HEK293 (cell line): ENCODE data around the gene LAMTOR1.
"Not testable (repeated sequence)": the region's sequence is repeated elsewhere in the genome, so short reads cannot be mapped to it uniquely, and the experiment has no call there.

Experiments
- CTCF ChIA-PET: fragments of 350-600 bp; formaldehyde crosslinking; extraction: SDS; loops from one replicate; lab custom pipeline; 2021; ENCODE audit warnings: antibody characterized with exemption; lab: Yijun Ruan, JAX
- POLR2A ChIA-PET: fragments of 300-600 bp; formaldehyde crosslinking; extraction: SDS; loops from one replicate; lab custom pipeline; 2020; ENCODE audit warnings: antibody characterized with exemption, inconsistent platforms; lab: Yijun Ruan, JAX
- H3K27ac ChIP-seq: fragments of 200-500 bp; sonication (Bioruptor generic); 2 replicates; pipeline ENCODE4 v1.5.1; 2014; ENCODE audit warnings: low read depth, low read length, control low read depth, inconsistent platforms; ENCODE audit errors: extremely low read depth
- H3K36me3 ChIP-seq, 2 experiments: fragments of 200-500 bp in 1 of 2; sonication (Bioruptor generic) in 1 of 2; 1 replicate in 1 of 2; 2 replicates in 1 of 2; pipeline ENCODE4 v1.5.1; 2014 to 2017; ENCODE audit warnings: inconsistent platforms in 2 of 2, low read length in 2 of 2; ENCODE audit not compliant: control insufficient read depth in 2 of 2, insufficient read depth in 1 of 2
- H3K4me1 ChIP-seq: fragments of 200-500 bp; sonication (Bioruptor generic); 2 replicates; pipeline ENCODE4 v1.5.1; 2014; ENCODE audit warnings: mild to moderate bottlenecking, low read length, inconsistent platforms; ENCODE audit not compliant: control insufficient read depth, insufficient read depth
- H3K4me3 ChIP-seq: 2 replicates; pipeline ENCODE4 v1.5.1; 2011; ENCODE audit warnings: low read depth, mild to moderate bottlenecking, control low read depth, low read length, moderate library complexity
- H3K9me3 ChIP-seq: fragments of 200-500 bp; sonication (Bioruptor generic); 2 replicates; pipeline ENCODE4 v1.5.1; 2014; ENCODE audit warnings: low read depth, low read length, inconsistent platforms; ENCODE audit not compliant: control insufficient read depth, insufficient read depth
- KLF9 ChIP-seq: fragments of 450-650 bp; formaldehyde crosslinking; IDR thresholded peaks from 2 replicates; pipeline ENCODE4 v1.5.1; 2016; ENCODE audit warnings: missing biosample characterization, missing genetic modification characterization, low read depth
- PRDM4 ChIP-seq: fragments of 450-650 bp; formaldehyde crosslinking; IDR thresholded peaks from 2 replicates; pipeline ENCODE4 v1.5.1; 2017; ENCODE audit warnings: missing biosample characterization, missing genetic modification characterization
- SALL2 ChIP-seq: fragments of 450-650 bp; formaldehyde crosslinking; IDR thresholded peaks from 2 replicates; pipeline ENCODE4 v1.5.0; 2017; ENCODE audit warnings: missing biosample characterization, mild to moderate bottlenecking, missing genetic modification characterization, borderline replicate concordance
- SCRT1 ChIP-seq: fragments of 450-650 bp; formaldehyde crosslinking; IDR thresholded peaks from 2 replicates; pipeline ENCODE4 v1.5.1; 2016; ENCODE audit warnings: missing biosample characterization, missing genetic modification characterization, borderline replicate concordance
- TRIM28 ChIP-seq: IDR thresholded peaks from 2 replicates; pipeline ENCODE4 v1.6.1; 2011; ENCODE audit warnings: low read length, control low read depth, borderline replicate concordance
- ZBTB20 ChIP-seq: fragments of 450-650 bp; formaldehyde crosslinking; IDR thresholded peaks from 2 replicates; pipeline ENCODE4 v1.5.1; 2016; ENCODE audit warnings: missing biosample characterization, missing genetic modification characterization
- ZFHX2 ChIP-seq: fragments of 450-650 bp; formaldehyde crosslinking; conservative IDR thresholded peaks from 2 replicates; pipeline ENCODE4 v1.5.1; 2016; ENCODE audit warnings: missing biosample characterization, missing genetic modification characterization
- ZFP3 ChIP-seq: fragments of 450-650 bp; formaldehyde crosslinking; IDR thresholded peaks from 2 replicates; pipeline ENCODE4 v1.5.1; 2016; ENCODE audit warnings: low read depth, missing biosample characterization, missing genetic modification characterization
- ZNF121 ChIP-seq: fragments of 450-650 bp; formaldehyde crosslinking; IDR thresholded peaks from 2 replicates; pipeline ENCODE4 v1.5.1; 2016; ENCODE audit warnings: missing biosample characterization, missing genetic modification characterization
- ZNF138 ChIP-seq: fragments of 450-650 bp; formaldehyde crosslinking; IDR thresholded peaks from 2 replicates; pipeline ENCODE4 v1.5.1; 2016; ENCODE audit warnings: missing biosample characterization, missing genetic modification characterization, borderline replicate concordance
- ZNF174 ChIP-seq: fragments of 450-650 bp; formaldehyde crosslinking; IDR thresholded peaks from 2 replicates; pipeline ENCODE4 v1.5.0; 2017; ENCODE audit warnings: missing biosample characterization, mild to moderate bottlenecking, missing genetic modification characterization
- ZNF175 ChIP-seq: fragments of 450-650 bp; formaldehyde crosslinking; IDR thresholded peaks from 2 replicates; pipeline ENCODE4 v1.5.1; 2016; ENCODE audit warnings: missing biosample characterization, missing genetic modification characterization
- ZNF292 ChIP-seq: fragments of 450-650 bp; formaldehyde crosslinking; IDR thresholded peaks from 2 replicates; pipeline ENCODE4 v1.5.1; 2016; ENCODE audit warnings: low read depth, missing biosample characterization, missing genetic modification characterization, borderline replicate concordance
- ZNF391 ChIP-seq: fragments of 450-650 bp; formaldehyde crosslinking; IDR thresholded peaks from 2 replicates; pipeline ENCODE4 v1.5.1; 2016; ENCODE audit warnings: low read depth, missing biosample characterization, missing genetic modification characterization, borderline replicate concordance
- ZNF394 ChIP-seq: fragments of 450-650 bp; formaldehyde crosslinking; IDR thresholded peaks from 2 replicates; pipeline ENCODE4 v1.5.1; 2016; ENCODE audit warnings: missing biosample characterization, missing genetic modification characterization, mild to moderate bottlenecking, moderate library complexity, borderline replicate concordance
- ZNF426 ChIP-seq: fragments of 450-650 bp; formaldehyde crosslinking; IDR thresholded peaks from 2 replicates; pipeline ENCODE4 v1.5.1; 2017; ENCODE audit warnings: missing biosample characterization, missing genetic modification characterization, mild to moderate bottlenecking, inconsistent platforms, moderate library complexity
- ZNF521 ChIP-seq: fragments of 450-650 bp; formaldehyde crosslinking; IDR thresholded peaks from 2 replicates; pipeline ENCODE4 v1.5.1; 2017; ENCODE audit warnings: missing biosample characterization, mild to moderate bottlenecking, missing genetic modification characterization
- ZNF664 ChIP-seq: fragments of 450-650 bp; formaldehyde crosslinking; IDR thresholded peaks from 2 replicates; pipeline ENCODE4 v1.5.1; 2016; ENCODE audit warnings: missing biosample characterization, missing genetic modification characterization
- ZSCAN18 ChIP-seq: fragments of 450-650 bp; formaldehyde crosslinking; IDR thresholded peaks from 2 replicates; pipeline ENCODE4 v1.5.1; 2016; ENCODE audit warnings: missing biosample characterization, missing genetic modification characterization
- TF ChIP-seq, protein P1 (sequence below): fragments of 450-650 bp; formaldehyde crosslinking; optimal IDR thresholded peaks from 2 replicates; pipeline ENCODE3; 2016; ENCODE audit warnings: missing biosample characterization, mild to moderate bottlenecking, missing genetic modification characterization
- TF ChIP-seq, protein P2 (sequence below): fragments of 450-650 bp; formaldehyde crosslinking; IDR thresholded peaks from 2 replicates; pipeline ENCODE4 v1.5.1; 2017; ENCODE audit warnings: missing biosample characterization, missing genetic modification characterization

The LAMTOR1 gene

DNA sequence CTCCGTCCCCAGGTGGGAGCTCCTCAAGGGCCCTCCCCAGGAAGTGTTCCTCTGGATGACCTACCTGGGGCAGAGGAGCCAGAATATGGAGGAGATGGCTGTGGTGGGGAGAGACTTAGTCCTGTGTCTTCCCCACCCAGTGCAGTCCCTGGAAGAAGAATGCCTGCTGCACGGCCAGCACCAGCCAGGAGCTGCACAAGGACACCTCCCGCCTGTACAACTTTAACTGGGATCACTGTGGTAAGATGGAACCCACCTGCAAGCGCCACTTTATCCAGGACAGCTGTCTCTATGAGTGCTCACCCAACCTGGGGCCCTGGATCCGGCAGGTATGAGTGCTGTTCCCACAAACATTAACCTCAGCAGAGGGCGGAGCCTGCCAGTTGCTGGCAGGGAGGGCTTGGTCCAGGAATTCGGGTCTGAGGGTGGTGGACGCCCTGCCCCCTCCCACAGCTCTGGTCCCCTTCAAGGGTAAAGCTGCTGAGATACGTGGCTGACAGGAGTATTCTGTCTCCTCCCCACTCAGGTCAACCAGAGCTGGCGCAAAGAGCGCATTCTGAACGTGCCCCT, 35.8 kb upstream of the LAMTOR1 start (continued):
- TF ChIP-seq ZBTB20 (tag by site-specific recombination): no peak
- TF ChIP-seq ZNF121: no peak
- TF ChIP-seq ZNF521 (tag by site-specific recombination): no peak
- TF ChIP-seq, all 188 proteins: peak for 0

GRCh38 chr11:72136684-72137262, 33.7 kb upstream of the LAMTOR1 start:
- H3K36me3 ChIP-seq: no peaks in the 10 kb centered on the region
- H3K4me1 ChIP-seq: no peaks in the 10 kb centered on the region
- TF ChIP-seq ZFHX2 (tag by site-specific recombination) (0 out of 2 replicates have a peak, but pooled peaks have one; percentile 15), KLF9 (tag by site-specific recombination) (no peak)
- no peaks in the 10 kb centered on the region for H3K9me3 ChIP-seq
- POLR2A ChIA-PET: no interaction called here
- CTCF ChIA-PET: interaction anchor here (0.7 kb wide), 2 partner anchors 11 to 46 kb away, joined by 3 read pairs; no protein-coding TSS in a partner anchor
- H3K4me3 ChIP-seq: no peak overlapping the region
- H3K27ac ChIP-seq: no peak overlapping the region

- Histone ChIP-seq H3K9me3 (no peaks in the 10 kb centered on the region), H3K27ac (no peak overlapping the region), H3K36me3 (no peaks in the 10 kb centered on the region), H3K4me3 (no peak overlapping the region), H3K4me1 (no peaks in the 10 kb centered on the region)
- ChIA-PET CTCF (interaction anchor here (0.7 kb wide), 1 partner anchor 45 kb away, joined by 3 read pairs; no protein-coding TSS in a partner anchor), POLR2A (no interaction called here)
- no peak for TF ChIP-seq ZNF391
- no peak for TF ChIP-seq ZSCAN18 (tag by site-specific recombination)
- TF ChIP-seq ZNF175 (tag by site-specific recombination): no peak
- TF ChIP-seq ZFP3 (tag by site-specific recombination): no peak
- TF ChIP-seq ZNF426 (tag by site-specific recombination): no peak
- no peak for TF ChIP-seq ZNF394 (tag by site-specific recombination)
- TF ChIP-seq, protein P1, sequence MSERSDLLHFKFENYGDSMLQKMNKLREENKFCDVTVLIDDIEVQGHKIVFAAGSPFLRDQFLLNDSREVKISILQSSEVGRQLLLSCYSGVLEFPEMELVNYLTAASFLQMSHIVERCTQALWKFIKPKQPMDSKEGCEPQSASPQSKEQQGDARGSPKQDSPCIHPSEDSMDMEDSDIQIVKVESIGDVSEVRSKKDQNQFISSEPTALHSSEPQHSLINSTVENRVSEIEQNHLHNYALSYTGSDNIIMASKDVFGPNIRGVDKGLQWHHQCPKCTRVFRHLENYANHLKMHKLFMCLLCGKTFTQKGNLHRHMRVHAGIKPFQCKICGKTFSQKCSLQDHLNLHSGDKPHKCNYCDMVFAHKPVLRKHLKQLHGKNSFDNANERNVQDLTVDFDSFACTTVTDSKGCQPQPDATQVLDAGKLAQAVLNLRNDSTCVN (tag by site-specific recombination): no peak
- TF ChIP-seq PRDM4: no peak
- no peak for TF ChIP-seq SALL2
- no peak for TF ChIP-seq TRIM28
- no peak for TF ChIP-seq ZNF664 (tag by site-specific recombination)
- no peak for TF ChIP-seq SCRT1
- TF ChIP-seq ZNF174 (tag by site-specific recombination): no peak
- no peak for TF ChIP-seq ZNF292 (tag by site-specific recombination)
- TF ChIP-seq, protein P2, sequence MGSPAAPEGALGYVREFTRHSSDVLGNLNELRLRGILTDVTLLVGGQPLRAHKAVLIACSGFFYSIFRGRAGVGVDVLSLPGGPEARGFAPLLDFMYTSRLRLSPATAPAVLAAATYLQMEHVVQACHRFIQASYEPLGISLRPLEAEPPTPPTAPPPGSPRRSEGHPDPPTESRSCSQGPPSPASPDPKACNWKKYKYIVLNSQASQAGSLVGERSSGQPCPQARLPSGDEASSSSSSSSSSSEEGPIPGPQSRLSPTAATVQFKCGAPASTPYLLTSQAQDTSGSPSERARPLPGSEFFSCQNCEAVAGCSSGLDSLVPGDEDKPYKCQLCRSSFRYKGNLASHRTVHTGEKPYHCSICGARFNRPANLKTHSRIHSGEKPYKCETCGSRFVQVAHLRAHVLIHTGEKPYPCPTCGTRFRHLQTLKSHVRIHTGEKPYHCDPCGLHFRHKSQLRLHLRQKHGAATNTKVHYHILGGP (tag by site-specific recombination): no peak
- no peak for TF ChIP-seq ZNF138 (tag by site-specific recombination)
Measured at GRCh38 chr11:72135891-72136683, 33.0 kb upstream of the LAMTOR1 start.

GRCh38 chr11:72135473-72135872, 32.4 kb upstream of the LAMTOR1 start, which contains the start of gene FOLR3:
FOLR3 (plus strand) TSS chr11:72135725; CDS start chr11:72135953, 228 bp downstream.
- POLR2A ChIA-PET, H3K36me3 ChIP-seq, H3K9me3 ChIP-seq, H3K4me3 ChIP-seq, H3K27ac ChIP-seq, H3K4me1 ChIP-seq: not testable (repeated sequence)
- CTCF ChIA-PET: interaction anchor here (0.7 kb wide), 2 partner anchors 8 to 102 kb away, joined by 3 to 6 read pairs; no protein-coding TSS in a partner anchor
